ENCODE results near the gene GCLM.

GCLM gene

GRCh38 chr1:93847811-93848288, 61.4 kb downstream of the GCLM start:
- no peak for TF ChIP-seq CTCF (IDR thresholded peaks at IDR 0.05; ENCODE audit: low read length, missing control alignments)
- H3K4me3 ChIP-seq (replicated peaks; ENCODE audit: low read depth, low read length), result peak overlapping the region; percentile 69
- DNase-seq (ENCODE audit: low read depth), result peak; percentile 71

GRCh38 chr1:93846992-93847810, 62.0 kb downstream of the GCLM start:
- DNase-seq (ENCODE audit: low read depth), result peak; percentile 90
- peak overlapping the region; percentile 69 for H3K4me3 ChIP-seq (replicated peaks; ENCODE audit: low read depth, low read length)
- no peak for TF ChIP-seq CTCF (IDR thresholded peaks at IDR 0.05; ENCODE audit: low read length, missing control alignments)

GRCh38 chr1:93846206-93846991, 62.8 kb downstream of the GCLM start:
- peak; percentile 30 for TF ChIP-seq CTCF (IDR thresholded peaks at IDR 0.05; ENCODE audit: low read length, missing control alignments)
- DNase-seq (ENCODE audit: low read depth), result peak; percentile 82
- H3K4me3 ChIP-seq (replicated peaks; ENCODE audit: low read depth, low read length), result peak overlapping the region; percentile 69

GRCh38 chr1:93845538-93846205, 63.6 kb downstream of the GCLM start:
- H3K4me3 ChIP-seq (replicated peaks; ENCODE audit: low read depth, low read length), result peak overlapping the region; percentile 69
- TF ChIP-seq CTCF (IDR thresholded peaks at IDR 0.05; ENCODE audit: low read length, missing control alignments), result no peak
- peak; percentile 93 for DNase-seq (ENCODE audit: low read depth)

- TF ChIP-seq CTCF (IDR thresholded peaks at IDR 0.05; ENCODE audit: low read length, missing control alignments), result peak; percentile 93
- DNase-seq (ENCODE audit: low read depth), result peak; percentile 90
- no peak overlapping the region for H3K4me3 ChIP-seq (replicated peaks; ENCODE audit: low read depth, low read length)
These were observed 64.8 kb downstream of the GCLM start for GRCh38 chr1:93844262-93845045.

Measured in fibroblast of pulmonary artery (primary cell).